HL-60/S4 treated with retinoic acid at 250 ng/mL for 4 days and 3 days (cell line): ENCODE results near the gene PABPN1L.
"Not testable (repeated sequence)": the region's sequence is repeated elsewhere in the genome, so short reads cannot be mapped to it uniquely, and the experiment has no call there.

Source experiments
- in situ Hi-C: fragments of 300-500 bp; cut with MboI; formaldehyde crosslinking; loops from 2 replicates; pipeline ENCODE4 v1.7.0; 2022; ENCODE audit warnings: low sequenced_read_pairs

The PABPN1L gene

DNA sequence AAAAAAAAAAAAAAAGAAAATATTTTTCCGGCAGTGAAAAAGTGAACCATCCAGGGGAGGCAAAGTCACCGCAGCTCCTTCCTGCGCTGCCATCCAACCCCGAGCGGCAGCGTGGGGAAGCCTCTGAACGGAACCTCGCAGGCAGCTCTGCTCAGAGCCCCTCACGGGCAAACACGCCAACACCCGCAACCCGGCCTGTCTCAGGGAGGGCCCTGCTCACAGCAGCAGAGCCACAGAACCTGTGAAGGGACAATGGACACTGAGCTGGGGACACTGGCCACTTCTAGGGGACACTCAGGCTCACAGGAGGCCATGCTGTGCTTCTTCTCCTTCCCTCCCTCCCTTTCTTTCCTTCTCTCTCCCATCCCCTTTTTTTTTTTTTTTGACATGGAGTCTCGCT, 33.4 kb downstream of the PABPN1L start:
- in situ Hi-C loops: no loop called here

DNA sequence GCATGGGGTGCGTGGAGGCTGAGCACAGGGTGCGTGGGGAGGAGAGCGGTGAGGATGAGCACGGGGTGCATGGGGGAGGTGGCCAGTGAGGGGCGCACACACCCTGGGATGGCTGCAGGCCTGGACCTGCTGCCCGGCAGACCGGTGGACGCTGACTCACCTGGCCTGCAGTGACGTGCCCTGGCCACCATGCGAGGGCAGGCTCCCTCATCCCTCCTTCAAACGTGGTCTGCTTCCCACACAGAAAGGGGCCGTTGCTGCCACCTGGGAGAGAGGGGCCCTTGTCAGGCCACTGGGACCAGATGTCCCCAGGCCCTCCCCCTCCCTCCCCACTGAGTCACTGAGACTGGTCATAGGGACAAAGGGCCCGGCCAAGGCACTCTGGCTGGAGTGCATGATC, 34.6 kb downstream of the PABPN1L start:
- in situ Hi-C loops: no loop called here

DNA sequence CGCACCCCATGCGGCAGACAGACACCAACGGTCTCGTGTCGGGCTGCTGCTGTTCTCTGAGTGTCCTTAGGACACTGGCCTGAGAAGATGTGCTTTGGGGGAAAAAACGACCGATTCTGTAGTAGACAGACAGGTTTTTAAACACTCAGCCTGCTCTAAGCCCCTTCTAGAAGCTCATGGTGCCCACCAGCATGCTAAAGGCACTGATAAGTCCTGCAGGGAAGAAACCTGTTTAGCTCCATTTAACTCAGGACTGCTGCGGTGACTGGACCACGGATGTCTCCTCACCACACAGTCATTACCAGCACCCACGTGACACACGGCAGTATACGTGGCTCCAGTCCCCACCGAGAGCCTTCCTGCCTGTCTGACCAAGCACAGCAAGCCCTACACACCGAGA, 35.7 kb downstream of the PABPN1L start:
- in situ Hi-C loops: no loop called here

DNA sequence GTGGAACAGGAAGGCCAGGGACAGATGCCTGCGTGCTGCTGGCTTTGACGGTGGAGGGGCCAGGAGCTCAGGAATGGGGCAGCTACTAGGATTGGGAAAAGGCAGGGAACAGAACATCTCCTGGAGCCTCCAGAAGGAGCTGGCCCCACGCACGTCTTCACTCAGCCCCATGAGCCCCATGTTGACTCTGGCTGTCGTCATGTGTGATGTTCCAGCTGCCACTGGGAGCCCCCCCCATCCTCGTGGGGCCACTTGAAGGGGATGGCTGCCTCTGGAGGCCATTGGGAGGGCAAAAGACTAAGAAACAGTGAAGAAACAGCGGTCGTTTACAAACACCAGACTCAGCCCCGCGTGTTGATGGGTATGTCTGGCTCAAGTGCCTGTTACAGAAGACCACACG, 36.2 kb downstream of the PABPN1L start:
- in situ Hi-C loops: no loop called here

DNA sequence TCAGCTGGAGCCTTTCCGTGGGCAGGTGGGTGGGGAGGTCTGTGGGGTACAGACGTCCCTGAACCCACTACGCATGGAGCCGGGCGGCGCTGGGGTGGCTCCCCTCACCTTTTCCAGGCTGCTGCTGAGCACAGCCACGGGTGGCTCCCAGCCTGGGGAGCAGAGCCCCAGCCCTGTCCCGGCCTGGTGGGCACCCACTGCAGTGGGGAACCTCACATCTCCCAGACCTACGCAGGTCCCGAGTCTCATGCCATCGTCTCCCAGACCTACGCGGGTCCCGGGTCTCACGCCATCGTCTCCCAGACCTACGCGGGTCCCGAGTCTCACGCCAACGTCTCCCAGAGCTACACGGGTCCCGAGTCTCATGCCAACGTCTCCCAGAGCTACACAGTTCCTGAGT, 37.7 kb downstream of the PABPN1L start:
- in situ Hi-C loops: no loop called here

DNA sequence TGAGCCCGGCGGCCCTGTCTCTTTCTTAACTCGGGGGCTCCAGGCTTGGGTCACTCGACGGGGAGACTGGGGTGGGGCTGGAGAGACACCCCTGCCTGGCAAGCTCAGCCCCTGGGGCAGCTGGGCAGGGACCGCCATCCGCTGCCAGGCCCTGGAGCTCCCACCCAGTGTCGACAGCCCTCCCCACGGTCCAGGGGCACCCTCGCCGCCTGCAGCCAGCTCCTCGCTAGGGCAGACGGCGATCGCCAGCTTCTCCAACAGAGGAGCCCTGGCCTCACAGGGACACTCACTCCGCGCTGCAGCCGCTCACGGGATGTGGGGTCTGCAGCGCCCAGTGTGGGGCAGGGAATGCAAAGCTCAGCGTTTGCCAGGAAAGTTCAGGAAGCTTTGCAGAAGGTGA, 38.7 kb downstream of the PABPN1L start:
- in situ Hi-C loops: no loop called here

DNA sequence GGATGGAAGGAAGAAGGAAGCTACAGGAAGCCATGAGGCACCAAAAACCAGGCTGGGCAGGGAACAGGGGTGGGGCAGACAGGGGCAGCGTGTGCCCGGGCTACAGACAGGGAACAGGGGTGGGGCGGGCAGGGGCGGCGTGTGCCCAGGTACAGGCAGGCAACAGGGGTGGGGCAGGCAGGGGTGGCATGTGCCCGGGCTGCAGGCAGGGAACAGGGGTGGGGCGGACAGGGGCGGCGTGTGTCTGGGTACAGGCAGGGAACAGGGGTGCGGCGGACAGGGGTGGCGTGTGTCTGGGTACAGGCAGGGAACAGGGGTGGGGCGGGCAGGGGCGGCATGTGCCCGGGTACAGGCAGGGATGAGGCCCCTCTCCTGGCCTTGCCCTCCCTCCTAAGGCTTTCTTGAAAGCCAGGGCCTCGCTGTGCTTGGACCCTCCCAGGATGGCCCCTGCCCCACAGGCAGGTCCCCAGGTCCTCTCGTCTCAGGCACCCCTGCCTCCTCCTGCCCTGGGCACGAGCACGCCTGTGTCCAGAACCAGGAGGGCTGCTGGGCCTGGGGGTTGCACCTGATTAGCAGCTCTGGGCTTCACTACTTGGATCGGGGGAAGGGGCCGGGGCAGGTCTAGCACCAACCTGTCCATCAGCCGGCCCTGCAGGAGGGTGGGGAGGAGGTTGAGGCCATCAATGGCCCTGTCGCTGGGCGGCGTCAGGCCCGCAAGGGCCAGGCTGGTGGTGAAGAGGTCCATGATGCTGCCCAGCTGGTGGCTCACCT, 40.2 kb downstream of the PABPN1L start:
- in situ Hi-C loops: no loop called here

DNA sequence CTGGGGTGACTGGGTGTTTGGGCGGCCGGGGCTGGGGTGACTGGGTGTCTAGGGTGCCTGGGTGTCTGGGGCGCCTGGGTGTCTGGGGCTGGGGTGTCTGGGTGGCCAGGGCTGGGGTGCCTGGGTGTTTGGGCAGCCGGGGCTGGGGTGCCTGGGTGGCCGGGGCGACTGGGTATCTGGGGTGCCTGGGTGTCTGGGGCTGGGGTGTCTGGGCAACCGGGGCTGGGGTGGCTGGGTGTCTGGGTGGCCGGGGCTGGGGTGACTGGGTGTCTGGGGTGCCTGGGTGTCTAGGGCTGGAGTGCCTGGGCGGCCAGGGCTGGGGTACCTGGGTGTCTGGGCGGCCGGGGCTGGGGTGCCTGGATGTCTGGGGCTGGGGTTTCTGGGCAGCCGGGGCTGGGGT, 41.3 kb downstream of the PABPN1L start:
- in situ Hi-C loops: no loop called here

DNA sequence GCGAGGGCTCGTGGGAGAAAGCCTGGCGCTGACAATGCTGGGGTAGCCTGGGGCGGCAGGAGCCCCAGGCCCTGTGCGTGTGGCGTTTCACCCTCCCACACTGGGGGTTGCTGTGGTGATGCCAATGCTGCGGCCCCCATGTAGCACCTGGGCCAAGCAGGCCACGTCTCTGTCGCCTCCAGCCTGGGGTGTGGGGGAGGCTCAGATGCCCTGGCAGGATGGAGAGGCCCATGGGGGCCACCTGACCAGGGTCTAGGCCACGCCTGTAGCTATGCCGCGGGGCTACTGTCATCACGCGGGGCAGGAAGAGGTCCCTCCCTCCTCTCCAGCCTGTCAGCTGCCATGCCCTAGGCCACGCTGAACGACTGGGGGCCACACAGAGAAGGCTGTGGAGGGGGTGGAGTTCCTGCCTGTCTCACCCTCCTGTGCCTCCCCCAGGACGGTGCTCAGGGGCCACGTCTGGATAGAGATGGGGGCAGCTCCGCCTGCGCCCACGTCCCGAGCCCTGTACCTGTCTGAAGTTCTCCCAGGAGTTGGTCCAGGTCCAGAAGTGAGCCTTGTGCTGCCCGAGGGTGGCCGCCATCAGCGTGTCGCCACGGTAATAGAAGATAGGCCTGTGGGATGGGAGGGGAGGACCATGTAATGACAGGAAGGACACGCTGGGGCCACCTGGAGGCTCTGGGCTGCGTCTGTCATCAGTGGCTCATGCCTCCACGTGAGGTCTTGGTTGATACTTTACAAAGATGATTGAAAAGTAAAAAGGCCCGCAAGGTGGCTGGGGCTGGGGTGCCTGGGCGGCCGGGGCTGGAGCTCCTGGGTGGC, 42.0 kb downstream of the PABPN1L start:
- in situ Hi-C loops: no loop called here

DNA sequence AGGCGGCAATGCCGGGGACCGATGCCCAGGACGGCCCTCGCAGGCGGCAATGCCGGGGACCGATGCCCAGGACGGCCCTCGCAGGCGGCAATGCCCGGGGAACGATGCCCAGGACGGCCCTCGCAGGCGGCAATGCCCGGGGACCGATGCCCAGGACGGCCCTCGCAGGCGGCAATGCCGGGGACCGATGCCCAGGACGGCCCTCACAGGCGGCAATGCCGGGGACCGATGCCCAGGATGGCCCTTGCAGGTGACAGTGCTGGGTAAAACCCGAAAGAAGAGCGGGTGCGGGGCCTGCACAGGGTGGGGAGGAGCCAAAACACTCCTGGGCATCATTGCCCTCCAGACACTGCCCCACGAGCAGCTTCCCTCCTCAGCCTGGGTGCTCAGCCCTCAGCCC, 42.8 kb downstream of the PABPN1L start:
- in situ Hi-C loops: not testable (repeated sequence)

DNA sequence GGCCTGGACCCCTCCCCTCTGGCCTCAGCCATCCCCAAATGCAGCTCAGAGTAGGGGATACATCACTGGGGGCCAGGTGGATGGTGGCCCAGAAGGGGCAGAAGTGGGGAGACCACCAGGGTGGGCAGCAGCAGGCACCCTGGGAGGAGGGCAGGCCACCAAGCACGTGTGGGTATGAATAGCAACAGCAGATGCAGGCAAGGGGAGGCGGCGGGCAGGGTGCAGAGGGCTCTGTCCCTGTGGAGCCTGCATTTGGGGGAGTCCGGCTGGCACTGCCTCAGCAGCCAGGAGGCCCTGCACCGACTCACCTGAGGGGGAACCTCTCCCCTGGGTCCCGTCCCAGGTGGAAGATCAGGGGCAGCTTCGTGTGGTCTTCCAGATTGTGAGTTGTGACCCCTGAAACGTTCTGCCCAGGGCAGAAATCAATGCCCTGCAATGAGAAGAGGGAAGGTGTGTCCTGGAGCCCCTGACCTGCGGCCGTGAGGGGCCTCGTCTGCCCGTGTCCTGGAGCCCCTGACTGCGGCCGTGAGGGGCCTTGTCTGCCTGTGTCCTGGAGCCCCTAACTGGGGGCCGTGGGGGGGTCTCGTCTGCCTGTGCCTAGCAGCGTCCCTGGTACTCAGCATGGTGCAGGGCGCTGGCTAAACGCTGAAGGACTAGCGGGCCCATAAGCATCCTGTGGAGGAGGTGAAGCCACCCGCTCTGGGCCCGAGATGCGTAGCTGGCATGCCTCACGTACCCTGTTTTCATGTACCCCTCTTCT, 44.0 kb downstream of the PABPN1L start:
- in situ Hi-C loops: no loop called here

DNA sequence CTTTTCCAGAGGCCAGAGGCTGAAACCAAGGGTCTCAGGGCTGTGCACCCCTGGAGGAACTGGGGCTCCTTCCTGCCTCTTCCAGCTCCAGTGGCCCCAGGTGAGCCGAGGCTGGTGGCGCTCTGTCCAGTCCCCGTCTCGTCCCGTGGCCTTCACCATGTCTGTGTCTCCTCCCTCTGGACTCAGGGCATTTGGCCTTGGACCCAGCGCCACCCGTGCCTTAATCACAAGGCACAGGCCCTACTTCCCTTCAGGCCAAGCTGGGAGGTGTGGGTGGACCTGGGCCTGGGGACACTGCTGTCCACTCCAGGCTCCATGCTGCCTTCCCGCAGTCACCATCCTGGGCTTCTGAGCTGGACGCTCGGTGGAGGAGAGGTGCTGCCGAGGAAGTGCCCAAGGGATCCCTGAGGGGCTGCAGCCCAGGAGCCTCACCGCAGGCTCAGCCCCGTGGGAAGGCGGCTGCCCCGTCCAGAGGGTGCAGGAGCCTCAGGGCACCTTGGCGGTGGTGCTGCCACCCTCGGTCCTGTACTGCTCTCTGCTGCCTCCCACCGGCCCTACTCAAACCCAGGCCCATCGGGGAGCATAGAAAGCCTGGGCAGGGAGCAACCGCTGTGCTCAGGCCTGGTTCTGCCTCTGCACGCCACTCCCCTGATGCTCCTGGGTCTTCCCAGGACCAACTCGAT, 45.2 kb downstream of the PABPN1L start:
- in situ Hi-C loops: no loop called here

DNA sequence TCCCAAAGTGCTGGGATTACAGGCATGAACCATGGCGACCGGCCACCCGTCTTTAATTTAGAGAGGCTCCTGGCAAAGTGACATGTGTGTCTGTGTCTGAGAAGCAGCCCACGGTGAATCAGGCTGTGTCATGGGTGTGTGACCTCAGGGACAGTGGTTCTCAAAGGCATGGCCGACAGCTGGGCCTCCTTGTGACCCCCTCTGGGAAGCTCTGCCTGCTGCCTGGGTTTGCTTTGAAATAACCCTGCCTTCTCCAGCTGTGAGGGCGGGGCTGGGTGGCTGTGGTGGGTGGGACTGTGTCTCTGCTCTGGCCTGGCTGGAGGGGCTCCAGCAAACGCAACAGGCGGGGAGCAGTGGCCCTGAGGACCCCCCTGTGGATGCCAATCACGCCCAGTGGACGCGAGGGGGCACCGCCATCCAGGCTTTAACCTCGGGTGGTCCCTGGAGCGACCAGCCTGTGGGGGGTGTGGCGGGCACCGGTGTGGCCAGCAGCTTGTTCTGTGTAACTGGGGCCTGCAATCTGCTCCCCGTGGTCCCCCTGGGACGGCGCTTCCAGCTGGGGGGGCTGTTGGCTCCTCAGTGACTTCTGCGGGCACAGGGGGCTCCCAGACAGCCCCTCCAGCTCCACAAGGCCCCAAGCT, 46.0 kb downstream of the PABPN1L start:
- in situ Hi-C loops: no loop called here

DNA sequence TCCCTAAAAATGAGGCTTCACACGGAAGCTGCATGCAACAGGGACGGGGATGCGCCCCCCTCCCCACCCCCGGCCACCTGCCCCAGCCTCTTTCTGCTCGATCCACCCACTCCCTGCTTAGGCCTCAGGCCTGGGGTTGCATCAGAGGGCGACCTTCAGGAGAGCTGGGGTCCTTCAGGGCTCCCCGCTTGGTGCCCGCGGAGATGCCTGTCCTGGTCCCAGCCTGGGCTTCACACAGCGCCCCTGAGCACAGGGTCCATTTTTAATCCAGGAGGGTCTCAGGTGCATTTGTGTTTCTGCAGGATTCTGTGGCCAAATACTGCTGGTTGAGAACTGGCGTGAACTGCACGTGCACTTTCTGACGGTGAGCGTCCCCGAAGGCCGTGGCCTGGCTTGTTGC, 47.3 kb downstream of the PABPN1L start:
- in situ Hi-C loops: no loop called here

DNA sequence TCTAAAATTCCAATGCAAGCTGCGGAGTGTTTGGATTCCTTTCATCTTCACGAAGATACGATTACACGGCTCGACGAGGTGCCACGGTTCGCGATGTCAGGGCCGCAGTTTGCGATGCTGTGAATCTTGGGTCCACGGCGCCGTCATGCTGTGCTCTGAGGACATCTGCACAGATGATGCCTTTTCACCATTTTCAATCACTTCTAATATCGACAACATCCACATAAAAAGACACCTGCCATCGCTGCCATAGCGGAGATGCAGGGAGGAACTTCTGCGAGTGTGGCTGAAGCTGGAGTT, 47.9 kb downstream of the PABPN1L start:
- in situ Hi-C loops: no loop called here

DNA sequence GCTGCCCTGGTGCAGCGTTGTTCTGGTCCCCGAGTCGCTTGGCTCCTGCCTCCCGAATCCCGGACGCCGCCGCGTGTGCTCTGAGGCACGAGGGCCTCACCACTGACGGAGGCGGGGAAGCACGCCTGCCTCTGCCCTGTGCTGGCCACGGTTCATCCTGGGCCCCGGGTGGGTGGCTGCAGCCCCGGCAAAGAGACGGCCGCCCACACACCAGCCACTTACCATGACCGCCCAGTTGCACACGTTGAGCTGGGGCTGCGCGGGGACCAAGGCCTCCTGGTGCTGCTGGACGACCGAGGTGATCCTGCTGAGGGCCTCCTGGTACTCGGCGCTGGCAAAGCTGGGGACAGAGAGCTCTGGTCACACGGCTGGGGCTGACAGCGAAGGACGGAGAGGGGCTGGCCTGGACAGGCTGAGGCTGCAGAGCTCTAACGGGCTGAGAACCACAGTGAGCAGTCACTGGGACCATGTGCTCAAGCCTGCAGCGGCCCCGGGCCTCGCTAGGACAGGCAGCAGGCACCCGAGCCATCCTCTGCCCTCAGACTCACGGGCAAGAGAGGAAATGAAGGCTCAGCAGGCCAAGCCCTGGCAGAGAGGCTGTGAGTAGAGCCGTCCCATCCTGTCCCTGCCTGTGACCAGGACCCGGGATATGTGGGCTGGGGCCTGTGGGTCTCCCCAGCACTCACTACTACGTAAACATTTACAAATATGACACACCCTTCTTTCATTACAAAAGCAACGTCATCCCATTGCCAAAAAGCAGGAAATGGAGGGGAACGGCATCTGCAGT, 48.5 kb downstream of the PABPN1L start:
- in situ Hi-C loops: no loop called here

DNA sequence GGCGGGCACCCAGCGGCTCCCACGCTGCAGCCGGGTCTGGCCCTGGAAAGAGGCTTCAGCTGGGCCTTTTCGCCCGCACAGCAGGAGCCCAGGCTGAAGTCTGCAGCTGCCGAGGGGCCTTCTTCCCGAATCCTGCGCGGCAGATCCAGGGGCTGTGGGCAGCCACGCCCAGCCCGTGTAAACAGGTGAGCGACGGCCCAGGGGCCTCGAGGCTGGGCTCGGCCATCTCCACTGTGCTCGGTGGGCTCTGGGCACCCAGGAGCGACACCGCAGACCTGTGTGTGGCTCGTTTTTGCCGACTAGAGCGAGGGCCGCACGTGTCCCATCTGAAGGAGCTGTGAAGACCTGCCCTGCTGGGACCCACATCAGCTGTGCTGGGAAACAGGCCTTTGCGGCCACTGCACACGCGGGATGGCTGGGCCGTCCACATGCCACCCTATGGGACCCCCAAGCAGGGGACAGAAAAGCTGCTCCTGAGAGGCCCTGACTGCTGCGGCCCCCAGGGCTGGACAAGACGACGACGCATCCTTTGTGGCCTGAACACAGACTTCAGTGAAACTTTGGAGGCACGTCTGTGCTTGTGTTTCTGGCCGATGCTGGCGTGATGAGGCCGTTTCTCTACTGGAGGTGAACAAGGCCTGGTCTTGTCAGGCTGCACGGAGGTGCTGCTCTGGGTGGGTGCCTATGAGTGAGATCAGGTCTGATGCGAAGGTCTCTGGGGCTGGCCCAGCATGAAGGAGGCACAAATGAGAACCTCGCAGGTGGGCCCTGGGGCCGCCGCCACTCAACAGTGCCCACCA, 49.5 kb downstream of the PABPN1L start:
- in situ Hi-C loops: no loop called here

DNA sequence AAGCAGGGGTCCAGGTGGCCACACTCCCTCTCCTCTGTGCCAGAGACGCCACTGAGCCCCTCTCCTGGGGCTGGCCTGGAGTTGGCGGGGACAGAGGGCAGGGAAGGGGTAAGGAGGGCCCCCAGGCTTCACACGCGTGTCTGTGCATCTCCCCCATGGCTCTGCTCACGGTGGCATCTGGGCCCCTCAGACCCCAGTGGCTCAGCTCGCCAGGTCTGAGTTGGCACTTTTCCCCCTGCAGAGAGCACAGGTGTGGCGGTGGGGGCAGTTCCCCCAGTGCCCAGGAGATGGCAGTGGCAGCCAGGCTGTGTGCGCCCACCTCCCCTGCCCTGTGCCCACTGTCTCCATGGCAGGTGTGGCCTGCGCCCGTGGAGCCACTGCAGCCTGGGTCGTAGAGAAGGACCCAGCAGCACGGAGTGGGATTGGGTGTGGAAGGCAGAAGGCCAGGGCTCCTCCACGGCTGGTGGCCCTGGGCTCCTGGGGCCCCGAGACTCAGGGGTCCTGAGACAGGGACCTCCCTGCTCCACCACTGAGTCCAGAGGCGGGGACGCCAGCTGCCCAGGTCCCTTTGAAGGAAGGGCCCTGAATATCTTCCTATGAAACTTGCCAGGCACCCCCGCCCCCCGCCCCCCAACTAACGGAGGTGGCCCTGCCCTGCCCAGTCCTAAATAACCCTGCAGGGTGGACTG, 50.4 kb downstream of the PABPN1L start:
- in situ Hi-C loops: no loop called here

DNA sequence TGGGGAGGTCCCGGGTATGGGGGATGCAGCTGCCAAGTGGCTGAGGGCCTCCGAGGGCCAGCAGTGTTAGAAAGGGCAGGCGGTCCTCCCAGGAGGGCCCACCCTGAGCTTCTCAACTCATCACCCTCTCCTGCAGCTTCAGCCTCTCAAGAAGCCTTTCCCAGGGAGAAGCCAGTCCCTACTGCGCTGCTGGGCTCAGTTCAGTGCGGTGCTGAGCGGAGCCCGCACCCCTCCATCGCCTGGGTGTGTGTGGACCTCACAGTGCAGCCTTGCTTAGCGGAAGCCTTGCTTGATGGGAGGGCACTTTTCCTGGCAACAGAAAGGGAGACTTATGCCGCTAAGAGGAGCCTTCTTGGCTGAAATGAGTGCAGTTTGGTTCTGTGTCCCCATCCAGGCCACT, 51.2 kb downstream of the PABPN1L start:
- in situ Hi-C loops: no loop called here
